ENCODE results near the gene JPT2. TPM values are rescaled to one million over a fixed set of nuclear protein-coding genes. Genes with fewer than 3 reads are reported as not detected.

The JPT2 gene
- total RNA-seq, 1 donor from 2014 or later = 48.7 TPM

DNA sequence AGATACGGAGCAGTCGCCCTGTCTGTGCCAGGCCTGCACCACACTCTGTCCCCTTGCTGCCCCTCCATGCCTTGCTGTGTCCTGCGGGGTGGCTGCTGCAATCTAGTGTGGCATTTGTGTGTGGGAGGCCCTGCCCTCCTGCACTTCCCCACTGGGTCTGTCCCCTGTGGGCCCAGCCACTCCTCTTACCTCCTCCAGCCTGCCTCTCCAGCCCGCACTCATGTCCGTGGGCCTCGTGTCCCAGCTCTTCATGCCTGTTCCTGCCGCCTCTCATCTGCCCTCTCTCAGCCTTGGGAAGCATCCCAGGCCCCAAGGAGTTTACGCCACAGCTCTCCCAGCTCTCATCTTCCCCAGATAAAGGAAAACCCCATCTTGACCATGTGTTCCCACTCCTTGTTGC is 39.3 kb upstream of the JPT2 start:
- POLR2A ChIA-PET = no interaction called here
- ATAC-seq (ENCODE audit: low read depth) = no peak

GRCh38 chr16:1639282-1639681 is 38.8 kb upstream of the JPT2 start:
- TF ChIP-seq CTCF (IDR thresholded peaks at IDR 0.05) = no peak
- Mint-ChIP-seq H3K4me3 (no peak overlapping the region), H3K27ac (no peak overlapping the region), H3K9me3 (no peaks in the 10 kb centered on the region), H3K4me1 (peaks cover 1% of the 10 kb centered on the region), H3K27me3 (no peaks in the 10 kb centered on the region), H3K36me3 (ENCODE audit: low read depth) (peaks cover 79% of the 10 kb centered on the region)
- intact Hi-C loops (cut with micrococcal nuclease) = no loop called here
- CTCF ChIA-PET = no interaction called here
- ATAC-seq (ENCODE audit: low read depth) = no peak
- POLR2A ChIA-PET = no interaction called here
- no peak for DNase-seq

More for the DNA sequence above, 39.3 kb upstream of the JPT2 start:
- Mint-ChIP-seq H3K36me3 (ENCODE audit: low read depth) (peaks cover 82% of the 10 kb centered on the region), H3K4me1 (no peaks in the 10 kb centered on the region), H3K9me3 (no peaks in the 10 kb centered on the region), H3K27ac (no peak overlapping the region), H3K4me3 (no peak overlapping the region), H3K27me3 (no peaks in the 10 kb centered on the region)
- CTCF ChIA-PET = no interaction called here
- no peak for DNase-seq
- intact Hi-C loops (cut with micrococcal nuclease) = no loop called here
- TF ChIP-seq CTCF (IDR thresholded peaks at IDR 0.05) = no peak

DNA sequence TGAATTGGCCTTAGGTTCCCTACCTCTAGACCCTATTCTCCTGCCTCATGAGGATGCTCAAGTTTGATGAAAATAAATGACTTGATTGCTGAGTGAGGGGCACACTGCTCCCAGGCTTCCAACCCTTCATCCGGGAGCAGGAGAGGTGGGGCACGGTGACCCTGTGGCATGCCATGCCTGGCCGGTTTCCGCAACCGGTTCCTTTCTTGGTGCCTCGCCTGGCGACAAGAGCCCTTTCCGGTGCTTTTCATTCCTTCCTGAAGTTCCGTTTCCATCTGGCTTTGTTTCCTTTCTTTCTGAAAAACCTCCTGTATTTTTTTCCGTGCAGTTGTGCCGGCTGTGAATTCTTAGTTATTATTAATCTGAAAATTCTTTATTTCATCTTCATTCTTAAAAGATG is 38.2 kb upstream of the JPT2 start:
- CTCF ChIA-PET = no interaction called here
- DNase-seq (no peak), ATAC-seq (ENCODE audit: low read depth) (no peak)
- H3K27ac Mint-ChIP-seq = no peak overlapping the region
- intact Hi-C loops (cut with micrococcal nuclease) = no loop called here
- peaks cover 4% of the 10 kb centered on the region for H3K4me1 Mint-ChIP-seq
- peaks cover 77% of the 10 kb centered on the region for H3K36me3 Mint-ChIP-seq (ENCODE audit: low read depth)
- H3K27me3 Mint-ChIP-seq = no peaks in the 10 kb centered on the region
- H3K9me3 Mint-ChIP-seq = no peaks in the 10 kb centered on the region
- no peak overlapping the region for H3K4me3 Mint-ChIP-seq
- POLR2A ChIA-PET = no interaction called here
- TF ChIP-seq CTCF (IDR thresholded peaks at IDR 0.05) = no peak

GRCh38 chr16:1640261-1640941 is 37.7 kb upstream of the JPT2 start:
- H3K4me1 Mint-ChIP-seq = peaks cover 4% of the 10 kb centered on the region
- no peak overlapping the region for H3K27ac Mint-ChIP-seq
- H3K9me3 Mint-ChIP-seq = no peaks in the 10 kb centered on the region
- ChIA-PET CTCF (no interaction called here), POLR2A (no interaction called here)
- DNase-seq = no peak
- H3K27me3 Mint-ChIP-seq = no peaks in the 10 kb centered on the region
- ATAC-seq (ENCODE audit: low read depth) = no peak
- no peak for TF ChIP-seq CTCF (IDR thresholded peaks at IDR 0.05)
- H3K36me3 Mint-ChIP-seq (ENCODE audit: low read depth) = peaks cover 73% of the 10 kb centered on the region
- intact Hi-C loops (cut with micrococcal nuclease) = no loop called here
- no peak overlapping the region for H3K4me3 Mint-ChIP-seq

- POLR2A ChIA-PET = no interaction called here
- Mint-ChIP-seq H3K9me3 (no peaks in the 10 kb centered on the region), H3K4me3 (no peak overlapping the region), H3K27me3 (no peaks in the 10 kb centered on the region), H3K27ac (no peak overlapping the region), H3K36me3 (ENCODE audit: low read depth) (peaks cover 77% of the 10 kb centered on the region), H3K4me1 (peaks cover 8% of the 10 kb centered on the region)
- intact Hi-C loops (cut with micrococcal nuclease) = no loop called here
- DNase-seq (no peak), ATAC-seq (ENCODE audit: low read depth) (no peak)
- no peak for TF ChIP-seq CTCF (IDR thresholded peaks at IDR 0.05)
- CTCF ChIA-PET = no interaction called here
Observed at GRCh38 chr16:1641261-1641660, 36.8 kb upstream of the JPT2 start.
